K562 (cell line): ENCODE results near the gene RBM34. TPM values are rescaled to one million over a fixed set of nuclear protein-coding genes. Genes with fewer than 3 reads are reported as not detected.

Experiments
- BCL6 ChIP-seq: fragments of 250-450 bp; sonication (Bioruptor Pico); IDR thresholded peaks from 2 replicates; pipeline ENCODE4 v1.4.0; 2020
- BRF1 ChIP-seq: IDR thresholded peaks from 3 replicates; pipeline ENCODE4 v1.6.1; 2011; ENCODE audit warnings: borderline replicate concordance, mild to moderate bottlenecking; ENCODE audit not compliant: insufficient read length; ENCODE audit errors: extremely low read depth
- CBX3 ChIP-seq, 2 experiments: IDR thresholded peaks; 1 replicate in 1 of 2; 2 replicates in 1 of 2; pipeline ENCODE4 v1.6.1; 2012; ENCODE audit warnings: inconsistent platforms in 2 of 2, low read length in 2 of 2, borderline replicate concordance in 1 of 2, control low read depth in 1 of 2
- CHCHD3 ChIP-seq: fragments of 250-450 bp; sonication (Bioruptor Pico); IDR thresholded peaks from 2 replicates; pipeline ENCODE4 v2.1.2; 2022; ENCODE audit warnings: mild to moderate bottlenecking
- CREM ChIP-seq: IDR thresholded peaks from 2 replicates; pipeline ENCODE4 v1.6.1; 2014; ENCODE audit warnings: antibody characterized with exemption, low read depth
- EP300 ChIP-seq: IDR thresholded peaks from 2 replicates; pipeline ENCODE4 v1.6.1; 2012; ENCODE audit warnings: low read length, improper control_type of control experiment
- ETS1 ChIP-seq: conservative IDR thresholded peaks from 2 replicates; pipeline ENCODE4 v1.6.1; 2011; ENCODE audit warnings: low read depth, mild to moderate bottlenecking, low read length; ENCODE audit not compliant: control insufficient read depth
- FOSL1 ChIP-seq: fragments of 200-800 bp; sonication (Bioruptor generic); conservative IDR thresholded peaks from 2 replicates; pipeline ENCODE4 v1.6.1; 2016; ENCODE audit warnings: missing genetic modification characterization, missing compliant biosample characterization
- MCM5 ChIP-seq: fragments of 450-650 bp; IDR thresholded peaks from 2 replicates; pipeline ENCODE4 v1.6.1; 2016; ENCODE audit warnings: low read depth
- NFIC ChIP-seq: fragments of 450-650 bp; IDR thresholded peaks from 2 replicates; pipeline ENCODE4 v1.6.1; 2017; ENCODE audit warnings: mild to moderate bottlenecking, inconsistent platforms
- NR2C2 ChIP-seq, 2 experiments: fragments of 200-800 bp in 1 of 2; sonication (Bioruptor generic) in 1 of 2; sonication (generic) in 1 of 2; formaldehyde crosslinking in 1 of 2; IDR thresholded peaks; 2 replicates each; pipeline versions ENCODE4 v1.6.1 to v1.8.0; 2016 to 2022; ENCODE audit warnings: mild to moderate bottlenecking in 1 of 2, missing compliant biosample characterization in 1 of 2, missing genetic modification characterization in 1 of 2, missing genetic modification reagents in 1 of 2
- RBM22 ChIP-seq: fragments of 200-400 bp; formaldehyde crosslinking; IDR thresholded peaks from 2 replicates; pipeline ENCODE4 v1.6.1; 2018; ENCODE audit warnings: low read length, low read depth; ENCODE audit not compliant: poor library complexity, severe bottlenecking
- RFX7 ChIP-seq: fragments of 250-450 bp; sonication (Bioruptor Pico); IDR thresholded peaks from 2 replicates; pipeline ENCODE4 v1.5.1; 2021; ENCODE audit warnings: mild to moderate bottlenecking
- SMAD1 ChIP-seq: fragments of 150-350 bp; IDR thresholded peaks from 2 replicates; pipeline ENCODE4 v1.6.1; 2014; ENCODE audit warnings: low read length, low read depth; ENCODE audit not compliant: partially characterized antibody
- SMARCC2 ChIP-seq: fragments of 450-650 bp; IDR thresholded peaks from 2 replicates; pipeline ENCODE4 v1.6.1; 2017; ENCODE audit warnings: antibody characterized with exemption, moderate library complexity, mild to moderate bottlenecking, low read depth
- TAF15 ChIP-seq: fragments of 200-400 bp; formaldehyde crosslinking; IDR thresholded peaks from 2 replicates; pipeline ENCODE4 v1.6.1; 2017; ENCODE audit warnings: mild to moderate bottlenecking, low read depth, low read length, moderate library complexity
- TFAP4 ChIP-seq: sonication (generic); formaldehyde crosslinking; IDR thresholded peaks from 2 replicates; pipeline ENCODE4 v1.8.0; 2022; ENCODE audit warnings: missing genetic modification reagents, mild to moderate bottlenecking, moderate library complexity, borderline replicate concordance
- TRIM24 ChIP-seq, 2 experiments: fragments of 450-650 bp; IDR thresholded peaks; 2 replicates each; pipeline ENCODE4 v1.6.1; 2016
- ZBTB5 ChIP-seq: fragments of 450-650 bp; IDR thresholded peaks from 2 replicates; pipeline ENCODE4 v1.6.1; 2017; ENCODE audit warnings: antibody characterized with exemption
- ZFP30 ChIP-seq: fragments of 250-450 bp; sonication (Bioruptor Pico); IDR thresholded peaks from 2 replicates; pipeline ENCODE4 v1.8.0; 2022; ENCODE audit warnings: moderate library complexity, mild to moderate bottlenecking, inconsistent platforms, borderline replicate concordance
- ZNF583 ChIP-seq: fragments of 250-450 bp; sonication (Bioruptor Pico); IDR thresholded peaks from 2 replicates; pipeline ENCODE4 v1.4.0; 2020
- ZNF639 ChIP-seq, 2 experiments: fragments of 200-800 bp in 1 of 2; sonication (Bioruptor generic) in 1 of 2; sonication (generic) in 1 of 2; formaldehyde crosslinking in 1 of 2; IDR thresholded peaks in 1 of 2; conservative IDR thresholded peaks in 1 of 2; 2 replicates each; pipeline versions ENCODE4 v1.5.0 to v1.6.1; 2016 to 2020; ENCODE audit warnings: missing compliant biosample characterization in 1 of 2, missing genetic modification characterization in 1 of 2, missing genetic modification reagents in 1 of 2
- ZNF695 ChIP-seq: fragments of 450-650 bp; formaldehyde crosslinking; IDR thresholded peaks from 2 replicates; pipeline ENCODE4 v1.4.0; 2020; ENCODE audit warnings: mild to moderate bottlenecking, moderate library complexity
- polyA plus RNA-seq, 8 experiments: library from polyadenylated mRNA; depleted of rRNA in 4 of 8; stranded (reverse) in 5 of 8; unstranded in 3 of 8; fragments of >200 nt; fragmentation: Nextera tagmentation in 2 of 8; fragmentation: Illumina TruSeq in 1 of 8; extraction: Ambion mirVana in 2 of 8; extraction: Trizol in 1 of 8; gene quantifications; 2 replicates each; pipeline versions ENCODE4 v1.2.1 to v1.2.3, GENCODE V29; 2011 to 2014; ENCODE audit warnings: inconsistent platforms in 1 of 8, missing spikeins in 1 of 8
- total RNA-seq, 7 experiments: library from RNA; depleted of rRNA in 6 of 7; stranded (reverse); fragments of >200 nt in 6 of 7; fragmentation: Illumina TruSeq in 2 of 7; extraction: Trizol in 2 of 7; gene quantifications; 2 replicates each; pipeline versions ENCODE4 v1.2.1 to v1.2.3, GENCODE V29; 2011 to 2021; ENCODE audit warnings: low replicate concordance in 1 of 7

RBM34 gene
- total and polyA plus RNA-seq, 9 of the 15 experiments (the other 6 are each of a cell fraction or from before 2014, with no cell fraction given), result 64.0 to 178 (median 124) TPM

GRCh38 chr1:235090406-235091069, 70.5 kb downstream of the RBM34 start (continued):
- TF ChIP-seq ZNF639 (CRISPR knock-in tag; conservative IDR thresholded peaks at IDR 0.05 in 1 of 2, IDR thresholded peaks at IDR 0.05 in 1 of 2) (no peak), NR2C2 (CRISPR knock-in tag; IDR thresholded peaks at IDR 0.05) (no peak), NR2C2 (tag; IDR thresholded peaks at IDR 0.05) (no peak; the same call in 1 of the 2 replicates), BRF1 (no peak), TAF15 (no peak), TRIM24 (IDR thresholded peaks at IDR 0.05) (peak in 1 of 2 experiments; percentile 22; a peak in 1 of 4 replicates), ETS1 (no peak), SMARCC2 (0 out of 2 replicates have a peak, but pooled peaks have one; percentile 31), EP300 (peak; percentile 45; the same call in 1 of the 2 replicates), ZNF583 (CRISPR knock-in tag) (no peak), TFAP4 (peak; percentile 47; the same call in 1 of the 2 replicates), NFIC (no peak), SMAD1 (no peak), RFX7 (CRISPR knock-in tag) (no peak), CBX3 (IDR thresholded peaks at IDR 0.05; ENCODE audit: borderline replicate concordance in 1 of 2, low read length in 2 of 2) (no peak; a peak in 1 of 3 replicates), MCM5 (no peak), FOSL1 (no peak), ZFP30 (CRISPR knock-in tag) (no peak), CREM (peak; percentile 24; the same call in 1 of the 2 replicates), BCL6 (CRISPR knock-in tag) (no peak), ZNF695 (no peak), CHCHD3 (CRISPR knock-in tag) (no peak), ZBTB5 (no peak), RBM22 (no peak)
